Erythroblast (primary cell): ENCODE data around the gene BTF3L4.

Experiments used
- GATA1 ChIP-seq: IDR thresholded peaks from 2 replicates; pipeline ENCODE4 v1.6.1; 2011; ENCODE audit warnings: low read depth, mild to moderate bottlenecking, control low read depth, low read length, moderate library complexity
- POLR2A ChIP-seq: IDR thresholded peaks from 2 replicates; pipeline ENCODE4 v1.6.1; 2011; ENCODE audit warnings: mild to moderate bottlenecking, low read length

- TF ChIP-seq POLR2A = no peak
- TF ChIP-seq GATA1 = no peak
Observed at GRCh38 chr1:52032124-52032784, 23.8 kb upstream of the BTF3L4 start.
